ENCODE measurements around the gene RYR2. TPM values are rescaled to one million over a fixed set of nuclear protein-coding genes. Genes with fewer than 3 reads are reported as not detected.

RYR2 gene
- total RNA-seq, 6 experiments from 2014 or later = 0.02 to 0.43 (median 0.16) TPM

DNA sequence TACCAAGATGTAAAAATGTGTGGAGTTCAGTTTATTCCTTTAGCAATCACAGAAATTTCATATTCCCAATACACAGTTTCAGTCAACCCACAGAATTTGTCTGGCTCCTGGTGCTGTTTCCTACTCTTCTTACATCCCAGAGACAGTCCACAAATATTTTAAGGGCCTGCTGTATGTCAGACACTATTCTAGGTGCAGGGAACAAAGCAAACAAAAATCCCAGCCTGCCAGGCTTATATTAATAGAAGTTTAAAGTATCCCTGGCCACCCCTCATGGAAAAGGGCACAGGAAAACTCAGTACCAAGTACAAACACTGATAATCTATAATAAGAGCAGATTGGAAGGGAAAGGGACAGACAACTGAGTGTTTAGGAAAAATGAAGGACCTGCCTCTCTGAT lies 653.9 kb downstream of the RYR2 start:
- Histone ChIP-seq H3K27ac (no peak overlapping the region), H3K9me3 (no peaks in the 10 kb centered on the region), H3K36me3 (no peaks in the 10 kb centered on the region), H3K27me3 (no peaks in the 10 kb centered on the region), H3K4me1 (no peaks in the 10 kb centered on the region), H3K4me3 (no peak overlapping the region)
- DNase-seq (no peak), ATAC-seq (no peak)
- TF ChIP-seq, protein P1, sequence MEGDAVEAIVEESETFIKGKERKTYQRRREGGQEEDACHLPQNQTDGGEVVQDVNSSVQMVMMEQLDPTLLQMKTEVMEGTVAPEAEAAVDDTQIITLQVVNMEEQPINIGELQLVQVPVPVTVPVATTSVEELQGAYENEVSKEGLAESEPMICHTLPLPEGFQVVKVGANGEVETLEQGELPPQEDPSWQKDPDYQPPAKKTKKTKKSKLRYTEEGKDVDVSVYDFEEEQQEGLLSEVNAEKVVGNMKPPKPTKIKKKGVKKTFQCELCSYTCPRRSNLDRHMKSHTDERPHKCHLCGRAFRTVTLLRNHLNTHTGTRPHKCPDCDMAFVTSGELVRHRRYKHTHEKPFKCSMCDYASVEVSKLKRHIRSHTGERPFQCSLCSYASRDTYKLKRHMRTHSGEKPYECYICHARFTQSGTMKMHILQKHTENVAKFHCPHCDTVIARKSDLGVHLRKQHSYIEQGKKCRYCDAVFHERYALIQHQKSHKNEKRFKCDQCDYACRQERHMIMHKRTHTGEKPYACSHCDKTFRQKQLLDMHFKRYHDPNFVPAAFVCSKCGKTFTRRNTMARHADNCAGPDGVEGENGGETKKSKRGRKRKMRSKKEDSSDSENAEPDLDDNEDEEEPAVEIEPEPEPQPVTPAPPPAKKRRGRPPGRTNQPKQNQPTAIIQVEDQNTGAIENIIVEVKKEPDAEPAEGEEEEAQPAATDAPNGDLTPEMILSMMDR (IDR thresholded peaks at IDR 0.05) = no peak
- no peak for TF ChIP-seq POLR2A (IDR thresholded peaks at IDR 0.05)
- intact Hi-C loops (cut with DNase I) = no loop called here

DNA sequence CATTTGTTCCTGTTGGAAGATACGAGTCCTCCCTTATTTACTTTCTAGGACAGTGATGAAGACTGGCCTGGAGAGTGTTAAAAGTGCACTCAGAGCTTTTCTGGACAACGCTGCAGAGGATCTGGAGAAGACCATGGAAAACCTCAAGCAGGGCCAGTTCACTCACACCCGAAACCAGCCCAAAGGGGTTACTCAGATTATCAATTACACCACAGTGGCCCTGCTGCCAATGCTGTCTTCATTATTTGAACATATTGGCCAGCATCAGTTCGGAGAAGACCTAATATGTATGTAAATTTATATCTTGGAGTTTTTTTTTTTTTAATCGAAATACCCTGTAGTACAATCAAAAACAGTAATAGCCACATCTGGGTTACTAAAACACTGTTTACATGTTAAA lies 658.2 kb downstream of the RYR2 start:
- no peaks in the 10 kb centered on the region for H3K9me3 ChIP-seq
- TF ChIP-seq, protein P1 (IDR thresholded peaks at IDR 0.05) = no peak
- H3K4me1 ChIP-seq = no peaks in the 10 kb centered on the region
- DNase-seq = no peak
- no peak overlapping the region for H3K27ac ChIP-seq
- no peak overlapping the region for H3K4me3 ChIP-seq
- H3K36me3 ChIP-seq = no peaks in the 10 kb centered on the region
- no peaks in the 10 kb centered on the region for H3K27me3 ChIP-seq
- intact Hi-C loops (cut with DNase I) = no loop called here
- WGBS (ENCODE audit: insufficient coverage, low coverage, low lambda C conversion rate, missing lambda C conversion rate) = 82% methylated on average over 5 of the region's 5 CpGs
- no peak for ATAC-seq

DNA sequence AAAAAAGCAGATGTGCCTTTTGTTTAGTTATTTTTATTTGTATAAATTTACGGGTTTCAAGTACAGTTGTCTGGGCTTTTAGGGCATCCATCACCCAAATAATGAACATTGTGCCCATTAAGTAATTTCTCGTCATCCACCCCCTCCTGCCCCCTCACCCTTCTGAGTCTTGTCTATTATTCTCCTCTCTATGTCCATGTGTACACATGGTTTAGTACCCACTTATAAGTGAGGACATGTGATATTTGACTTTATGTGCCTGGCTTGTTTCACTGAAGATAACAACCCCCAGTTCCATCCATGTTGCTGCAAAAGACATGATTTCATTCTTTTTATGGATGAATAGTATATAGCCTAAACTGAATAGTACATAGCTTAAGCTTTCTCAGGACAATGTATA lies 659.5 kb downstream of the RYR2 start:
- Histone ChIP-seq H3K36me3 (no peaks in the 10 kb centered on the region), H3K27me3 (no peaks in the 10 kb centered on the region), H3K4me1 (no peaks in the 10 kb centered on the region), H3K4me3 (no peak overlapping the region), H3K9me3 (no peaks in the 10 kb centered on the region), H3K27ac (no peak overlapping the region)
- no peak for ATAC-seq
- no peak for DNase-seq
- intact Hi-C loops (cut with DNase I) = no loop called here
- TF ChIP-seq POLR2A (IDR thresholded peaks at IDR 0.05) = no peak
- TF ChIP-seq, protein P1 (IDR thresholded peaks at IDR 0.05) = no peak
- 80% methylated on average over 2 of the region's 2 CpGs for WGBS (ENCODE audit: insufficient coverage, low coverage, low lambda C conversion rate, missing lambda C conversion rate)

DNA sequence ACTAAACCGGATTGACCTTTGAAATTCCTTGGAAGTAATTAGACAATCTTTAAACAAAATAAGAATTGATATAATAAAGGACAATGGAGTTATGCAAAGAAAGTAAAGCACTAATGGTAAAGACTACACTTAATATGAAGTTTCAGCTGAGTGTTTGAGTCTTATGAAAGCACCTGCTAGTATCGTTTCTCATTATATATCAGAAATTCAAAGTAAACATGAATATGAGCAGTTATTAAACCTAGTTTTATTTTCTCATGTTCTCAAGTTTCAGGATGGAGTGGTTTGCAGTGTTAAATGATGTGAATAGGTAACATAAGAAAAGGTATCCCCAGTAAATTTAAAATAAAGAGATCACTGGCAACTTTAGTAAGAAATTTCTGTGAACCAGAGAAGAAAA lies 660.2 kb downstream of the RYR2 start:
- 50% methylated on average over 2 of the region's 2 CpGs for WGBS (ENCODE audit: insufficient coverage, low coverage, low lambda C conversion rate, missing lambda C conversion rate)
- no peaks in the 10 kb centered on the region for H3K4me1 ChIP-seq
- no peak for DNase-seq
- no peak for ATAC-seq
- no peak overlapping the region for H3K4me3 ChIP-seq
- H3K27me3 ChIP-seq = no peaks in the 10 kb centered on the region
- TF ChIP-seq, protein P1 (IDR thresholded peaks at IDR 0.05) = no peak
- no peak for TF ChIP-seq POLR2A (IDR thresholded peaks at IDR 0.05)
- no peaks in the 10 kb centered on the region for H3K36me3 ChIP-seq
- intact Hi-C loops (cut with DNase I) = no loop called here
- H3K27ac ChIP-seq = no peak overlapping the region
- H3K9me3 ChIP-seq = no peaks in the 10 kb centered on the region

- Histone ChIP-seq H3K36me3 (no peaks in the 10 kb centered on the region), H3K9me3 (no peaks in the 10 kb centered on the region), H3K27ac (no peak overlapping the region), H3K4me1 (no peaks in the 10 kb centered on the region), H3K27me3 (no peaks in the 10 kb centered on the region), H3K4me3 (no peak overlapping the region)
- TF ChIP-seq POLR2A (IDR thresholded peaks at IDR 0.05) = no peak
- TF ChIP-seq, protein P1 (IDR thresholded peaks at IDR 0.05) = no peak
- 72% methylated on average over 4 of the region's 4 CpGs for WGBS (ENCODE audit: insufficient coverage, low coverage, low lambda C conversion rate, missing lambda C conversion rate)
- DNase-seq (no peak), ATAC-seq (no peak)
- intact Hi-C loops (cut with DNase I) = no loop called here
Observed at GRCh38 chr1:237705462-237705861, 663.5 kb downstream of the RYR2 start.
